ENCODE data around the gene GPR82. TPM values are rescaled to one million over a fixed set of nuclear protein-coding genes. Genes with fewer than 3 reads are reported as not detected.

The GPR82 gene
- total RNA-seq, 1 experiment from 2014 or later: not detected

DNA sequence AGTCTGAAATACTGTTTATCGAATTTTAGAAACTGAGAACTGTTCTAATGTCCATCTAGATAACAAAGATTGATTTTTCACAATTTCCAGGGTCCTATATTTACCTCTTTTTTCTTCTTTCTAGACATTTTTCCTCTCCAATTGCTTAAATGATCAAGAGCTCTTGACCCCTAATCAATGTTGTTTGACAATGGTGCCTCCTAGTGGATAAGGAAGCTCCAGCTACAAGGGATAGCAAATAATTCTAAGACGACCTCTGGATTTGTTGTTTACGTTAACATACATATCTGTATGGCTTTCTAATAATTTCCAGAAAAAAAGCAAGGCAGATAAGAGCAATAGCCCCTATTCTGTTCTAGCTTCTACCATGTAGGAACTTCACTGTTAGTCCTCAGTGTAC lies 35.8 kb downstream of the GPR82 start:
- no peaks in the 10 kb centered on the region for H3K9me3 ChIP-seq (ENCODE audit: control insufficient read depth in 1 of 2, insufficient read depth in 1 of 2, low read depth in 1 of 2, low read length in 2 of 2)
- no peaks in the 10 kb centered on the region for H3K9me2 ChIP-seq (ENCODE audit: insufficient read depth)
- no peaks in the 10 kb centered on the region for H3K79me2 ChIP-seq (ENCODE audit: insufficient read depth, low read length)
- no peak overlapping the region for H3K27ac ChIP-seq (ENCODE audit: low read depth, low read length)
- no peaks in the 10 kb centered on the region for H3K36me3 ChIP-seq (ENCODE audit: control insufficient read depth in 1 of 2, insufficient read depth in 2 of 2, low read length in 2 of 2)
- DNase-seq (ENCODE audit: low read depth, low spot score): peak; percentile 15
- no peak overlapping the region for H3K4me2 ChIP-seq (ENCODE audit: low read length)
- H2AFZ ChIP-seq (ENCODE audit: low read depth, low read length, poor library complexity, severe bottlenecking): no peak overlapping the region
- TF ChIP-seq POLR2AphosphoS5 (IDR thresholded peaks at IDR 0.05; ENCODE audit: low read depth, low read length) (no peak), EGR1 (IDR thresholded peaks at IDR 0.05; ENCODE audit: low read depth) (no peak), FOSL1 (IDR thresholded peaks at IDR 0.05; ENCODE audit: low read depth) (no peak), SP1 (IDR thresholded peaks at IDR 0.05; ENCODE audit: low read depth) (no peak), TCF7L2 (IDR thresholded peaks at IDR 0.05; ENCODE audit: borderline replicate concordance, extremely low read depth, insufficient read depth, insufficient read length) (no peak), RAD21 (IDR thresholded peaks at IDR 0.05; ENCODE audit: low read depth) (peak; percentile 41; the same call in 1 of the 2 replicates)
- TF ChIP-seq, protein P1, sequence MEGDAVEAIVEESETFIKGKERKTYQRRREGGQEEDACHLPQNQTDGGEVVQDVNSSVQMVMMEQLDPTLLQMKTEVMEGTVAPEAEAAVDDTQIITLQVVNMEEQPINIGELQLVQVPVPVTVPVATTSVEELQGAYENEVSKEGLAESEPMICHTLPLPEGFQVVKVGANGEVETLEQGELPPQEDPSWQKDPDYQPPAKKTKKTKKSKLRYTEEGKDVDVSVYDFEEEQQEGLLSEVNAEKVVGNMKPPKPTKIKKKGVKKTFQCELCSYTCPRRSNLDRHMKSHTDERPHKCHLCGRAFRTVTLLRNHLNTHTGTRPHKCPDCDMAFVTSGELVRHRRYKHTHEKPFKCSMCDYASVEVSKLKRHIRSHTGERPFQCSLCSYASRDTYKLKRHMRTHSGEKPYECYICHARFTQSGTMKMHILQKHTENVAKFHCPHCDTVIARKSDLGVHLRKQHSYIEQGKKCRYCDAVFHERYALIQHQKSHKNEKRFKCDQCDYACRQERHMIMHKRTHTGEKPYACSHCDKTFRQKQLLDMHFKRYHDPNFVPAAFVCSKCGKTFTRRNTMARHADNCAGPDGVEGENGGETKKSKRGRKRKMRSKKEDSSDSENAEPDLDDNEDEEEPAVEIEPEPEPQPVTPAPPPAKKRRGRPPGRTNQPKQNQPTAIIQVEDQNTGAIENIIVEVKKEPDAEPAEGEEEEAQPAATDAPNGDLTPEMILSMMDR (IDR thresholded peaks at IDR 0.05 in 2 of 3, conservative IDR thresholded peaks at IDR 0.05 in 1 of 3; ENCODE audit: borderline replicate concordance in 1 of 3, insufficient read depth in 1 of 3, low read depth in 2 of 3, low read length in 2 of 3): peak; percentile 13 to 46 (median 36); a peak in 4 of 6 replicates
- RAD21 ChIA-PET (ENCODE audit: low non-redundant PET in 1 of 2, low total read pairs in 2 of 2, uncharacterized antibody in 2 of 2, unreplicated experiment in 2 of 2): no interaction called here
- H3K27me3 ChIP-seq (ENCODE audit: insufficient read depth, low read length): no peaks in the 10 kb centered on the region
- intact Hi-C loops (cut with micrococcal nuclease): loop anchor here (2.0 to 10.0 kb wide), 2 partner anchors 201 to 485 kb away; no protein-coding TSS in a partner anchor
- POLR2A ChIA-PET: no interaction called here
- no peak overlapping the region for H3K9ac ChIP-seq (ENCODE audit: low read length)
- no TSS peak for BruUV-seq (replicated peaks)
- no peaks in the 10 kb centered on the region for H4K20me1 ChIP-seq (ENCODE audit: insufficient read depth)
- no peak for ATAC-seq
- no peaks in the 10 kb centered on the region for H3K4me1 ChIP-seq (ENCODE audit: control insufficient read depth in 1 of 2, insufficient read depth in 2 of 2, low read length in 2 of 2)
- CTCF ChIA-PET: interaction anchor here (0.6 to 1.7 kb wide), 4 partner anchors 9 to 1458 kb away, joined by 3 to 10 read pairs (median 4); no protein-coding TSS in a partner anchor
- H3K4me3 ChIP-seq (replicated peaks in 1 of 2; ENCODE audit: low read depth in 1 of 2, low read length in 2 of 2): no peak overlapping the region

- ChIA-PET CTCF (no interaction called here), POLR2A (no interaction called here), RAD21 (ENCODE audit: low non-redundant PET in 1 of 2, low total read pairs in 2 of 2, uncharacterized antibody in 2 of 2, unreplicated experiment in 2 of 2) (no interaction called here)
- Histone ChIP-seq H3K9ac (ENCODE audit: low read length) (no peak overlapping the region), H3K79me2 (ENCODE audit: insufficient read depth, low read length) (no peaks in the 10 kb centered on the region), H3K27me3 (ENCODE audit: insufficient read depth, low read length) (no peaks in the 10 kb centered on the region), H3K36me3 (ENCODE audit: control insufficient read depth in 1 of 2, insufficient read depth in 2 of 2, low read length in 2 of 2) (no peaks in the 10 kb centered on the region), H3K4me3 (replicated peaks in 1 of 2; ENCODE audit: low read depth in 1 of 2, low read length in 2 of 2) (no peak overlapping the region), H3K27ac (ENCODE audit: low read depth, low read length) (no peak overlapping the region), H3K4me1 (ENCODE audit: control insufficient read depth in 1 of 2, insufficient read depth in 2 of 2, low read length in 2 of 2) (no peaks in the 10 kb centered on the region), H3K9me3 (ENCODE audit: control insufficient read depth in 1 of 2, insufficient read depth in 1 of 2, low read depth in 1 of 2, low read length in 2 of 2) (no peaks in the 10 kb centered on the region), H3K4me2 (ENCODE audit: low read length) (no peak overlapping the region), H3K9me2 (ENCODE audit: insufficient read depth) (no peaks in the 10 kb centered on the region), H2AFZ (ENCODE audit: low read depth, low read length, poor library complexity, severe bottlenecking) (no peak overlapping the region), H4K20me1 (ENCODE audit: insufficient read depth) (no peaks in the 10 kb centered on the region)
- no peak for DNase-seq (ENCODE audit: low read depth, low spot score)
- no TSS peak for BruUV-seq (replicated peaks)
- intact Hi-C loops (cut with micrococcal nuclease): loop anchor here (2.0 kb wide), 1 partner anchor 202 kb away; no protein-coding TSS in a partner anchor
- no peak for ATAC-seq
- no peak for TF ChIP-seq EZH2 (IDR thresholded peaks at IDR 0.05)
- no peak for TF ChIP-seq CBX3 (IDR thresholded peaks at IDR 0.05; ENCODE audit: low read depth)
- no peak for TF ChIP-seq ZBTB33 (IDR thresholded peaks at IDR 0.05; ENCODE audit: extremely low read depth, insufficient replicate concordance, low read length)
- no peak for TF ChIP-seq POLR2AphosphoS5 (IDR thresholded peaks at IDR 0.05; ENCODE audit: low read depth, low read length)
- no peak for TF ChIP-seq POLR2A (IDR thresholded peaks at IDR 0.05; ENCODE audit: borderline replicate concordance, extremely low read depth, insufficient read depth, insufficient read length)
- TF ChIP-seq TCF7L2 (IDR thresholded peaks at IDR 0.05; ENCODE audit: borderline replicate concordance, extremely low read depth, insufficient read depth, insufficient read length): no peak
- TF ChIP-seq, protein P1 (IDR thresholded peaks at IDR 0.05 in 2 of 3, conservative IDR thresholded peaks at IDR 0.05 in 1 of 3; ENCODE audit: borderline replicate concordance in 1 of 3, insufficient read depth in 1 of 3, low read depth in 2 of 3, low read length in 2 of 3): no peak
- TF ChIP-seq, protein P2, sequence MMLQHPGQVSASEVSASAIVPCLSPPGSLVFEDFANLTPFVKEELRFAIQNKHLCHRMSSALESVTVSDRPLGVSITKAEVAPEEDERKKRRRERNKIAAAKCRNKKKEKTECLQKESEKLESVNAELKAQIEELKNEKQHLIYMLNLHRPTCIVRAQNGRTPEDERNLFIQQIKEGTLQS (IDR thresholded peaks at IDR 0.05): no peak
These were observed 37.2 kb downstream of the GPR82 start for GRCh38 chrX:41761169-41761568.
